ENCODE data around the gene AHDC1. TPM values are rescaled to one million over a fixed set of nuclear protein-coding genes. Genes with fewer than 3 reads are reported as not detected.

Gene AHDC1
- total and polyA plus RNA-seq, 10 of the 15 experiments (the other 5 are each of a cell fraction or from before 2014, with no cell fraction given) = 0.21 to 13.0 (median 1.4) TPM

GRCh38 chr1:27528818-27529703 is 74.9 kb downstream of the AHDC1 start:
- 75% methylated on average over 13 of the region's 17 CpGs for WGBS (ENCODE audit: insufficient coverage, insufficient replicate concordance, low lambda C conversion rate, missing lambda C conversion rate)
- TF ChIP-seq ESRRA (IDR thresholded peaks at IDR 0.05; ENCODE audit: low read length) (no peak), USF1 (IDR thresholded peaks at IDR 0.05; ENCODE audit: borderline replicate concordance, extremely low read length, insufficient read depth, low read depth, low read length) (peak; percentile 79)
- no peak overlapping the region for H3K9ac ChIP-seq (ENCODE audit: control insufficient read depth, insufficient read depth, low read length)
- no peak overlapping the region for H3K27ac ChIP-seq (ENCODE audit: control insufficient read depth, insufficient read depth)
- H2AFZ ChIP-seq (ENCODE audit: control insufficient read depth, low read depth, low read length) = no peak overlapping the region; the same call in 1 of the 2 replicates
- SMC1A ChIA-PET (ENCODE audit: uncharacterized antibody, unreplicated experiment) = no interaction called here
- ATAC-seq (no peak), FAIRE-seq (no peak), DNase-seq (ENCODE audit: low read depth, low spot score) (no peak)
- intact Hi-C loops (cut with micrococcal nuclease; ENCODE audit: unreplicated experiment) (no loop called here), in situ Hi-C loops (cut with MboI) (no loop called here)
- no peaks in the 10 kb centered on the region for H3K27me3 ChIP-seq (replicated peaks in 1 of 2; ENCODE audit: control insufficient read depth in 2 of 2, insufficient read depth in 2 of 2, low read length in 1 of 2)
- peak overlapping the region; percentile 97; the same call in 1 of the 2 replicates for H3K4me2 ChIP-seq (ENCODE audit: control insufficient read depth, insufficient read depth)
- H3K4me3 ChIP-seq = no peak overlapping the region
- CTCF ChIA-PET = no interaction called here
- no peaks in the 10 kb centered on the region for H4K20me1 ChIP-seq (ENCODE audit: control insufficient read depth, insufficient read depth)
- RAD21 ChIA-PET (ENCODE audit: unreplicated experiment) = no interaction called here
- no TSS peak for BruUV-seq (replicated peaks)
- H3K4me1 ChIP-seq (ENCODE audit: control insufficient read depth, insufficient read depth, low read length) = peaks cover 34% of the 10 kb centered on the region
- no peaks in the 10 kb centered on the region for H3K9me3 ChIP-seq (replicated peaks; ENCODE audit: control insufficient read depth, insufficient read depth, low read length)
- H3K36me3 ChIP-seq (ENCODE audit: control insufficient read depth in 2 of 2, insufficient read depth in 2 of 2, low read length in 1 of 2) = no peaks in the 10 kb centered on the region
- H3K79me2 ChIP-seq (ENCODE audit: control insufficient read depth, insufficient read depth, low read length) = peaks cover 4% of the 10 kb centered on the region; the same call in 1 of the 2 replicates
- POLR2A ChIA-PET = no interaction called here
